HEK293 (cell line): ENCODE measurements around the gene TEF.
A peak's percentile ranks its signal among the peaks of the same experiment; 100 is the strongest.

Experiments used
- HIC1 ChIP-seq: fragments of 450-650 bp; formaldehyde crosslinking; IDR thresholded peaks from 2 replicates; pipeline ENCODE4 v1.5.1; 2016; ENCODE audit warnings: missing biosample characterization, missing genetic modification characterization
- KLF16 ChIP-seq: fragments of 450-650 bp; formaldehyde crosslinking; IDR thresholded peaks from 2 replicates; pipeline ENCODE4 v1.5.1; 2017; ENCODE audit warnings: missing biosample characterization, missing genetic modification characterization
- KLF7 ChIP-seq: fragments of 450-650 bp; formaldehyde crosslinking; IDR thresholded peaks from 2 replicates; pipeline ENCODE4 v1.5.1; 2016; ENCODE audit warnings: missing biosample characterization, missing genetic modification characterization, borderline replicate concordance
- MZF1 ChIP-seq: fragments of 450-650 bp; formaldehyde crosslinking; IDR thresholded peaks from 2 replicates; pipeline ENCODE4 v1.5.1; 2017; ENCODE audit warnings: missing biosample characterization, missing genetic modification characterization, borderline replicate concordance
- PRDM1 ChIP-seq: fragments of 450-650 bp; formaldehyde crosslinking; IDR thresholded peaks from 2 replicates; pipeline ENCODE4; 2016; ENCODE audit warnings: missing biosample characterization, missing genetic modification characterization
- WT1 ChIP-seq: fragments of 450-650 bp; formaldehyde crosslinking; IDR thresholded peaks from 2 replicates; pipeline ENCODE4 v1.5.1; 2016; ENCODE audit warnings: missing biosample characterization, missing genetic modification characterization
- YY1 ChIP-seq: fragments of 450-650 bp; formaldehyde crosslinking; IDR thresholded peaks from 2 replicates; pipeline ENCODE4 v1.5.1; 2018; ENCODE audit warnings: missing biosample characterization, missing genetic modification characterization
- ZBTB10 ChIP-seq: fragments of 450-650 bp; formaldehyde crosslinking; IDR thresholded peaks from 2 replicates; pipeline ENCODE4 v1.5.1; 2016; ENCODE audit warnings: missing biosample characterization, missing genetic modification characterization
- ZBTB8A ChIP-seq: fragments of 450-650 bp; formaldehyde crosslinking; IDR thresholded peaks from 2 replicates; pipeline ENCODE4 v1.5.1; 2016; ENCODE audit warnings: missing biosample characterization, missing genetic modification characterization
- ZNF146 ChIP-seq: fragments of 450-650 bp; formaldehyde crosslinking; IDR thresholded peaks from 2 replicates; pipeline ENCODE4 v1.5.1; 2016; ENCODE audit warnings: missing biosample characterization, missing genetic modification characterization
- ZNF155 ChIP-seq: fragments of 450-650 bp; formaldehyde crosslinking; IDR thresholded peaks from 2 replicates; pipeline ENCODE4 v1.5.1; 2016; ENCODE audit warnings: missing biosample characterization, missing genetic modification characterization
- ZNF18 ChIP-seq: fragments of 450-650 bp; formaldehyde crosslinking; IDR thresholded peaks from 2 replicates; pipeline ENCODE4 v1.5.1; 2016; ENCODE audit warnings: missing biosample characterization, missing genetic modification characterization
- ZNF184 ChIP-seq: fragments of 450-650 bp; IDR thresholded peaks from 2 replicates; pipeline ENCODE4 v1.5.1; 2018; ENCODE audit warnings: missing biosample characterization, mild to moderate bottlenecking, missing genetic modification characterization
- ZNF2 ChIP-seq: fragments of 450-650 bp; formaldehyde crosslinking; IDR thresholded peaks from 2 replicates; pipeline ENCODE4 v1.5.1; 2016; ENCODE audit warnings: missing biosample characterization, missing genetic modification characterization
- ZNF221 ChIP-seq: fragments of 450-650 bp; formaldehyde crosslinking; IDR thresholded peaks from 2 replicates; pipeline ENCODE4 v1.5.1; 2017; ENCODE audit warnings: missing biosample characterization, missing genetic modification characterization, borderline replicate concordance
- ZNF248 ChIP-seq: fragments of 450-650 bp; formaldehyde crosslinking; IDR thresholded peaks from 2 replicates; pipeline ENCODE4 v1.5.1; 2017; ENCODE audit warnings: missing biosample characterization, missing genetic modification characterization
- ZNF341 ChIP-seq: fragments of 450-650 bp; formaldehyde crosslinking; IDR thresholded peaks from 2 replicates; pipeline ENCODE4; 2016; ENCODE audit warnings: low read depth, missing biosample characterization, missing genetic modification characterization
- ZNF354C ChIP-seq: fragments of 450-650 bp; formaldehyde crosslinking; IDR thresholded peaks from 2 replicates; pipeline ENCODE4 v1.5.1; 2016; ENCODE audit warnings: missing biosample characterization, missing genetic modification characterization, low read depth, borderline replicate concordance
- ZNF398 ChIP-seq: fragments of 450-650 bp; formaldehyde crosslinking; IDR thresholded peaks from 2 replicates; pipeline ENCODE4 v1.5.1; 2017; ENCODE audit warnings: missing biosample characterization, missing genetic modification characterization
- ZNF404 ChIP-seq: fragments of 450-650 bp; formaldehyde crosslinking; IDR thresholded peaks from 2 replicates; pipeline ENCODE4 v1.5.1; 2017; ENCODE audit warnings: missing biosample characterization, missing genetic modification characterization
- ZNF423 ChIP-seq: fragments of 450-650 bp; formaldehyde crosslinking; IDR thresholded peaks from 2 replicates; pipeline ENCODE4 v1.5.1; 2016; ENCODE audit warnings: missing biosample characterization, missing genetic modification characterization
- ZNF473 ChIP-seq: fragments of 450-650 bp; formaldehyde crosslinking; IDR thresholded peaks from 2 replicates; pipeline ENCODE4 v1.5.1; 2017; ENCODE audit warnings: missing biosample characterization, missing genetic modification characterization
- ZNF48 ChIP-seq: fragments of 450-650 bp; formaldehyde crosslinking; IDR thresholded peaks from 2 replicates; pipeline ENCODE4 v1.5.1; 2016; ENCODE audit warnings: missing biosample characterization, missing genetic modification characterization
- ZNF549 ChIP-seq: fragments of 450-650 bp; IDR thresholded peaks from 2 replicates; pipeline ENCODE4 v1.5.1; 2018; ENCODE audit warnings: missing biosample characterization, missing genetic modification characterization, mild to moderate bottlenecking, inconsistent platforms, moderate library complexity
- ZNF621 ChIP-seq: fragments of 450-650 bp; formaldehyde crosslinking; IDR thresholded peaks from 2 replicates; pipeline ENCODE4 v1.5.1; 2017; ENCODE audit warnings: missing biosample characterization, missing genetic modification characterization
- ZNF623 ChIP-seq: fragments of 450-650 bp; formaldehyde crosslinking; IDR thresholded peaks from 2 replicates; pipeline ENCODE4 v1.5.1; 2016; ENCODE audit warnings: missing biosample characterization, missing genetic modification characterization
- ZNF660 ChIP-seq: fragments of 450-650 bp; IDR thresholded peaks from 2 replicates; pipeline ENCODE4 v1.5.1; 2018; ENCODE audit warnings: missing biosample characterization, mild to moderate bottlenecking, missing genetic modification characterization
- ZNF664 ChIP-seq: fragments of 450-650 bp; formaldehyde crosslinking; IDR thresholded peaks from 2 replicates; pipeline ENCODE4 v1.5.1; 2016; ENCODE audit warnings: missing biosample characterization, missing genetic modification characterization
- ZNF677 ChIP-seq: fragments of 450-650 bp; IDR thresholded peaks from 2 replicates; pipeline ENCODE4 v1.5.0; 2018; ENCODE audit warnings: missing biosample characterization, mild to moderate bottlenecking, missing genetic modification characterization, moderate library complexity
- ZSCAN16 ChIP-seq: fragments of 450-650 bp; formaldehyde crosslinking; IDR thresholded peaks from 2 replicates; pipeline ENCODE4 v1.5.1; 2016; ENCODE audit warnings: missing biosample characterization, missing genetic modification characterization
- ZSCAN5A ChIP-seq: fragments of 450-650 bp; formaldehyde crosslinking; IDR thresholded peaks from 2 replicates; pipeline ENCODE4 v1.5.1; 2016; ENCODE audit warnings: missing biosample characterization, missing genetic modification characterization
- ZXDB ChIP-seq: fragments of 450-650 bp; formaldehyde crosslinking; IDR thresholded peaks from 2 replicates; pipeline ENCODE4 v1.5.1; 2016; ENCODE audit warnings: missing biosample characterization, missing genetic modification characterization

TEF gene

GRCh38 chr22:41403532-41404318 is 22.0 kb downstream of the TEF start (continued):
- TF ChIP-seq ZNF473 (tag by site-specific recombination) (no peak), ZXDB (tag by site-specific recombination) (no peak), YY1 (tag by site-specific recombination) (no peak), ZNF660 (no peak), KLF16 (tag by site-specific recombination) (peak; percentile 74), ZNF664 (tag by site-specific recombination) (no peak), ZBTB8A (tag by site-specific recombination) (peak; percentile 13; the same call in 1 of the 2 replicates), MZF1 (tag by site-specific recombination) (no peak), ZNF341 (0 out of 2 replicates have a peak, but pooled peaks have one; percentile 17), ZNF146 (tag by site-specific recombination) (no peak), ZNF398 (tag by site-specific recombination) (0 out of 2 replicates have a peak, but pooled peaks have one; percentile 28), ZSCAN16 (no peak), PRDM1 (tag by site-specific recombination) (no peak), ZNF48 (tag by site-specific recombination) (no peak), KLF7 (tag by site-specific recombination) (peak; percentile 35; the same call in 1 of the 2 replicates), ZNF155 (tag by site-specific recombination) (no peak), ZNF2 (peak; percentile 96), ZNF404 (tag by site-specific recombination) (no peak), ZNF677 (tag by site-specific recombination) (no peak), ZSCAN5A (tag by site-specific recombination) (no peak), ZNF184 (tag by site-specific recombination) (no peak), ZNF221 (tag by site-specific recombination) (no peak), ZNF549 (tag by site-specific recombination) (no peak), ZNF623 (tag by site-specific recombination) (no peak), ZNF423 (tag by site-specific recombination) (no peak), HIC1 (tag by site-specific recombination) (peak; percentile 96), WT1 (tag by site-specific recombination) (peak; percentile 33; the same call in 1 of the 2 replicates), ZBTB10 (tag by site-specific recombination) (no peak), ZNF18 (tag by site-specific recombination) (no peak), ZNF621 (tag by site-specific recombination) (no peak), ZNF248 (tag by site-specific recombination) (no peak), ZNF354C (tag by site-specific recombination) (no peak)
